Ovary (tissue), 9 donors: ENCODE measurements around the gene TSSC4. TPM values are rescaled to one million over a fixed set of nuclear protein-coding genes. Genes with fewer than 3 reads are reported as not detected.
A peak's percentile ranks its signal among the peaks of the same experiment; 100 is the strongest.

ENCODE experiments used
- DNase-seq, 5 donors: peaks; one replicate each; pipeline ENCODE4 v3.0.0-alpha.2; 2019 to 2020
- H3K27ac ChIP-seq, 2 donors: fragments of 200-600 bp; one replicate each; pipeline versions ENCODE4 v1.5.1 to v1.8.0; 2019 to 2022
- H3K27me3 ChIP-seq: fragments of 200-600 bp; one replicate; pipeline ENCODE4 v1.8.0; 2022
- H3K36me3 ChIP-seq: fragments of 200-600 bp; sonication (generic); one replicate; pipeline ENCODE4 v1.5.1; 2019
- H3K4me1 ChIP-seq: one replicate; pipeline ENCODE4 v1.8.1; 2013; ENCODE audit warnings: mild to moderate bottlenecking, moderate library complexity; ENCODE audit not compliant: insufficient read depth
- H3K4me3 ChIP-seq: fragments of 200-600 bp; sonication (generic); one replicate; pipeline ENCODE4 v1.5.1; 2017
- H3K9me3 ChIP-seq, 2 donors: fragments of 200-600 bp in 1 of 2; sonication (generic) in 1 of 2; one replicate each; pipeline versions ENCODE4 v1.5.1 to v1.8.1; 2013 to 2019; ENCODE audit warnings: mild to moderate bottlenecking in 1 of 2, moderate library complexity in 1 of 2
- EP300 ChIP-seq: sonication (generic); formaldehyde crosslinking; IDR thresholded peaks from one replicate; pipeline ENCODE4 v1.6.1; 2017; ENCODE audit warnings: antibody characterized with exemption
- POLR2A ChIP-seq: fragments of 450-650 bp; IDR thresholded peaks from one replicate; pipeline ENCODE4 v1.6.1; 2017; ENCODE audit warnings: antibody characterized with exemption, mild to moderate bottlenecking, moderate library complexity
- WGBS, 3 donors: extraction: QIAGEN DNeasy Blood & Tissue Kit in 1 of 3; methylation state at CpG; one replicate each; pipeline versions ENCODE4 v1.1.5 to v1.1.7; 2013 to 2017; 5-methylcytosine and 5-hydroxymethylcytosine counted together
- intact Hi-C, 4 donors: fragments of 100-400 bp; cut with DNase I; formaldehyde crosslinking; loops; one replicate each; pipeline versions ENCODE4 v1.11.0 to v1.15.1; 2022 to 2023
- polyA plus RNA-seq, 2 donors: library from polyadenylated mRNA; stranded (reverse); fragments of 200-250 nt in 1 of 2; fragments of 350-450 nt in 1 of 2; fragmentation: Illumina TruSeq in 1 of 2; extraction: RNeasy Lipid Tissue Mini Kit (QIAGEN cat#74804) in 1 of 2; gene quantifications; one replicate each; pipeline ENCODE4 v1.2.3, GENCODE V29; 2013 to 2014
- total RNA-seq, 7 donors: library from RNA; depleted of rRNA in 2 of 7; stranded (reverse); fragments of >200 nt in 2 of 7; fragmentation: NEBNext Ultra II Directional in 3 of 7; extraction: Animal tissue kit (Norgen Biotek cat#: 25700) in 3 of 7; gene quantifications; one replicate each; pipeline versions ENCODE4 v1.1.0 to v1.2.4, GENCODE V29; 2016 to 2023
- TF ChIP-seq, protein P1 (sequence below), 3 donors: fragments of 450-650 bp in 2 of 3; fragments of 200-600 bp in 1 of 3; IDR thresholded peaks; one replicate each; pipeline versions ENCODE4 v1.5.1 to v1.8.0; 2016 to 2022; ENCODE audit warnings: antibody characterized with exemption in 3 of 3, mild to moderate bottlenecking in 1 of 3
- donor health status: DM: no; HTN: no; CAD: no; lungs with moderate emphysema.
- donor health status: DM: no; HTN: no; CAD: no.
- donor health status: Bipolar disorder and iron deficiency.
- donor health status: DM: yes; HTN: yes; CAD: no.
- donor health status: DM: no; HTN: no; CAD: no.
- donor health status: DM: yes; HTN: yes; CAD: no.

TSSC4 gene
- total and polyA plus RNA-seq, 9 donors = 1.3 to 73.4 (median 41.7) TPM

DNA sequence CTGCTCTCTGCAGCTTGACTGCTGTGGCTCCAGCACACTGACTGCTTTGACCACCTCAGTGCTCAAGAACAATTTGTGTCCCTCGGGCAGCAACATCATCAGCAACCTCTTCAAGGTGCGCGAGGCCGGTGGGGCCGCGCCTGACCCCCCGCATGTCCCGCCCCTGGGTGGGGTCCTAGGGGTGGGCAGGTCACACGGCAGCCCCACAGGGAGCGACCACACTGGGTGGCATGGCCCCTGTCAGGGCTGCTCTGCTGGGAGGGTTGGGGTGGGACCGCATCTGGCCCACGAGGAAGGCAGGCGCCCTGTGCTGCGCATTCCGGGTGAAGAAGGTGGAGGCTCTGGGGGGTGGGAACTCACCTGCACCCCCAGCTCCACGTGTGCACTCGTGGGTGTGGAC, 4.7 kb upstream of the TSSC4 start:
- intact Hi-C loops = loop anchor here in 1 of 4 donors (10.0 kb wide), 1 partner anchor 1861 kb away; the partner anchor contains the start of genes HRAS and LRRC56
- Histone ChIP-seq H3K27me3 (no peaks in the 10 kb centered on the region), H3K9me3 (no peaks in the 10 kb centered on the region), H3K27ac (no peak overlapping the region), H3K4me1 (peaks cover 1% of the 10 kb centered on the region), H3K4me3 (no peak overlapping the region), H3K36me3 (no peaks in the 10 kb centered on the region)
- WGBS, 3 donors = 73 to 89% (median 79%) methylated on average over 16 to 17 of the region's 17 CpGs
- no peak for DNase-seq
- TF ChIP-seq, protein P1, sequence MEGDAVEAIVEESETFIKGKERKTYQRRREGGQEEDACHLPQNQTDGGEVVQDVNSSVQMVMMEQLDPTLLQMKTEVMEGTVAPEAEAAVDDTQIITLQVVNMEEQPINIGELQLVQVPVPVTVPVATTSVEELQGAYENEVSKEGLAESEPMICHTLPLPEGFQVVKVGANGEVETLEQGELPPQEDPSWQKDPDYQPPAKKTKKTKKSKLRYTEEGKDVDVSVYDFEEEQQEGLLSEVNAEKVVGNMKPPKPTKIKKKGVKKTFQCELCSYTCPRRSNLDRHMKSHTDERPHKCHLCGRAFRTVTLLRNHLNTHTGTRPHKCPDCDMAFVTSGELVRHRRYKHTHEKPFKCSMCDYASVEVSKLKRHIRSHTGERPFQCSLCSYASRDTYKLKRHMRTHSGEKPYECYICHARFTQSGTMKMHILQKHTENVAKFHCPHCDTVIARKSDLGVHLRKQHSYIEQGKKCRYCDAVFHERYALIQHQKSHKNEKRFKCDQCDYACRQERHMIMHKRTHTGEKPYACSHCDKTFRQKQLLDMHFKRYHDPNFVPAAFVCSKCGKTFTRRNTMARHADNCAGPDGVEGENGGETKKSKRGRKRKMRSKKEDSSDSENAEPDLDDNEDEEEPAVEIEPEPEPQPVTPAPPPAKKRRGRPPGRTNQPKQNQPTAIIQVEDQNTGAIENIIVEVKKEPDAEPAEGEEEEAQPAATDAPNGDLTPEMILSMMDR (IDR thresholded peaks at IDR 0.05) = no peak
- TF ChIP-seq EP300 = no peak
- no peak for TF ChIP-seq POLR2A

DNA sequence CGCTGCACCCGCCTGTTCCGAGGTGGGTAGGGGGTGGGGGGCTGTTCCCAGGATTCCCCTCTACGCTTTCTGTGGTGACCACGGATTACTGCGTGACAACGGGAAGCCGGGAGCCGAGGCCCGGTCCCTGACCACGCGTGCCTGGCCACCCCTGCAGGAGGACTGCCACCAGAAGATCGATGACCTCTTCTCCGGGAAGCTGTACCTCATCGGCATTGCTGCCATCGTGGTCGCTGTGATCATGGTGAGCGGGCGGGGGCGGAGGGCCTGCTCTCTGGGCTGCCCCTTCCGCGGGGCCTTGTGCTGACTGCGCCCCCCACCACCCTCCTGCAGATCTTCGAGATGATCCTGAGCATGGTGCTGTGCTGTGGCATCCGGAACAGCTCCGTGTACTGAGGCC, 4.1 kb upstream of the TSSC4 start:
- Histone ChIP-seq H3K4me1 (no peaks in the 10 kb centered on the region), H3K9me3 (no peaks in the 10 kb centered on the region), H3K27ac (no peak overlapping the region), H3K27me3 (no peaks in the 10 kb centered on the region), H3K36me3 (no peaks in the 10 kb centered on the region), H3K4me3 (no peak overlapping the region)
- intact Hi-C loops = loop anchor here in 1 of 4 donors (10.0 kb wide), 1 partner anchor 1862 kb away; the partner anchor contains the start of genes HRAS and LRRC56
- TF ChIP-seq, protein P1 (IDR thresholded peaks at IDR 0.05) = no peak
- TF ChIP-seq POLR2A (no peak), EP300 (no peak)
- 85 to 87% (median 86%) methylated on average over 26 of the region's 26 CpGs for WGBS, 3 donors
- no peak for DNase-seq

DNA sequence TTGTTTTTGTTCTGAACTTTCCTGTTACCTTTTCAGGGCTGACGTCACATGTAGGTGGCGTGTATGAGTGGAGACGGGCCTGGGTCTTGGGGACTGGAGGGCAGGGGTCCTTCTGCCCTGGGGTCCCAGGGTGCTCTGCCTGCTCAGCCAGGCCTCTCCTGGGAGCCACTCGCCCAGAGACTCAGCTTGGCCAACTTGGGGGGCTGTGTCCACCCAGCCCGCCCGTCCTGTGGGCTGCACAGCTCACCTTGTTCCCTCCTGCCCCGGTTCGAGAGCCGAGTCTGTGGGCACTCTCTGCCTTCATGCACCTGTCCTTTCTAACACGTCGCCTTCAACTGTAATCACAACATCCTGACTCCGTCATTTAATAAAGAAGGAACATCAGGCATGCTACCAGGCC, 3.5 kb upstream of the TSSC4 start:
- no peak for TF ChIP-seq POLR2A
- TF ChIP-seq, protein P1 (IDR thresholded peaks at IDR 0.05) = no peak
- Histone ChIP-seq H3K9me3 (no peaks in the 10 kb centered on the region), H3K36me3 (no peaks in the 10 kb centered on the region), H3K4me3 (no peak overlapping the region), H3K4me1 (peaks cover 4% of the 10 kb centered on the region), H3K27ac (no peak overlapping the region), H3K27me3 (no peaks in the 10 kb centered on the region)
- WGBS, 3 donors = 87 to 92% (median 90%) methylated on average over 12 of the region's 12 CpGs
- intact Hi-C loops = loop anchor here in 1 of 4 donors (10.0 kb wide), 1 partner anchor 1862 kb away; the partner anchor contains the start of genes HRAS and LRRC56
- no peak for DNase-seq

DNA sequence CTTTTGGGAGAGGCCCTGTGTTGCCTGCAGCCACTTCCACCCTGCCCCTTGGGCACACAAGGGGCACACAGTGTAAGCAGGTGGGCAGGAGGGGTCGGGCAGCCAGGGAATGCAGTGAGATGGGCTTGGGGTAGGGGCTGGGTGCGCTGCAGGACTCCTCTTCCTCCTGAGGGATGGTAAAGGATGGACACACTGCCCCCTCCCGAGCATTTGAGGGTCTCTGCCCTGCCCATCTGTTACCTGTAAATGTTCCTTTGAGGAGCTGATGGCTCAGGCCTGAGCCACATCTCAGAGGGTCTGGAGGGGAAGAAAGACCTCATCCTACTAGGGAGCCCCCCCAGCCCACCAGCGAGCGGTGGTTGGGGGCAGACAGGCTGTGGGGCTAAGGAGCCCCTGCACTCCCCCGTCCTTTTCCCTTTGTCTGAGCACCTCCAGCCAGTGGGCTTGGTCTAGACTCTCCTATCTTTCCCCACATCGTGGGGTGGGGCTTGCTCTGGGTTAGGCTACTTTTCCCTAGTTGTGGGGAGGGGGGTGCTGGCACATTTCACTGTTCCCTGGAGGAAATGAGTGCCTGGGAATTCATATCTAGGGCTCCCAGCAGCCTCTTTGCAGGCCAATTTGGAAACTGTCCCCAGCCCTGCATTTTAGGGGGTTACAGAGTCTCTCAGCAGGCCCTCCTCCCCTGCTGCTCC, 1.7 kb upstream of the TSSC4 start:
- H3K36me3 ChIP-seq = no peaks in the 10 kb centered on the region
- H3K9me3 ChIP-seq = no peaks in the 10 kb centered on the region
- H3K27me3 ChIP-seq = no peaks in the 10 kb centered on the region
- peaks cover 4% of the 10 kb centered on the region for H3K4me1 ChIP-seq
- intact Hi-C loops = loop anchor here in 1 of 4 donors (1.0 to 10.0 kb wide), 2 partner anchors 20 to 1864 kb away; partner anchors contain the start of genes HRAS and LRRC56
- WGBS, 3 donors = 45 to 56% (median 46%) methylated on average over 7 of the region's 7 CpGs
- TF ChIP-seq EP300 (no peak), POLR2A (no peak)
- TF ChIP-seq, protein P1 (IDR thresholded peaks at IDR 0.05) = no peak
- H3K4me3 ChIP-seq = no peak overlapping the region
- H3K27ac ChIP-seq = peak overlapping the region; percentile 58 to 98
- peak in 1 of 5 donors; percentile 46 for DNase-seq
